Colonic mucosa (tissue), 4 donors: ENCODE results near the gene ZNF354C. TPM values are rescaled to one million over a fixed set of nuclear protein-coding genes. Genes with fewer than 3 reads are reported as not detected.
A peak's percentile ranks its signal among the peaks of the same experiment; 100 is the strongest.

Source experiments
- DNase-seq: peaks from one replicate; pipeline ENCODE4 v3.0.0-alpha.2; 2020
- H3K27ac ChIP-seq: fragments of 200-600 bp; one replicate; pipeline ENCODE4 v1.8.0; 2021
- H3K27me3 ChIP-seq: fragments of 200-600 bp; one replicate; pipeline ENCODE4 v1.8.0; 2021
- H3K36me3 ChIP-seq: fragments of 200-600 bp; one replicate; pipeline ENCODE4 v1.8.0; 2021
- H3K4me1 ChIP-seq: fragments of 200-600 bp; one replicate; pipeline ENCODE4 v1.8.0; 2021; ENCODE audit warnings: mild to moderate bottlenecking
- H3K4me3 ChIP-seq: fragments of 200-600 bp; one replicate; pipeline ENCODE4 v1.8.0; 2021
- H3K9ac ChIP-seq, 2 donors: one replicate each; pipeline ENCODE4 v1.7.0; 2013; ENCODE audit warnings: control low read depth in 2 of 2, low read depth in 2 of 2, low read length in 2 of 2
- H3K9me3 ChIP-seq: fragments of 200-600 bp; one replicate; pipeline ENCODE4 v1.8.0; 2021
- intact Hi-C: fragments of 100-400 bp; cut with DNase I; formaldehyde crosslinking; loops from one replicate; pipeline ENCODE4 v1.14.1; 2022
- total RNA-seq, 2 donors: library from RNA; stranded (reverse); fragmentation: NEBNext Ultra II Directional in 1 of 2; extraction: Animal tissue kit (Norgen Biotek cat#: 25700) in 1 of 2; gene quantifications; one replicate each; pipeline ENCODE4 v1.2.1, GENCODE V29; 2021
- TF ChIP-seq, protein P1 (sequence below): fragments of 200-600 bp; IDR thresholded peaks from one replicate; pipeline ENCODE4 v1.8.0; 2022; ENCODE audit warnings: antibody characterized with exemption, mild to moderate bottlenecking
- donor health status: healthy.
- donor health status: DM: no; HTN: no; CAD: no.
- donor health status: DM: no; HTN: no; CAD: no.

Gene ZNF354C
- 1 to 10 TPM; 1.7 to 1.9 TPM for total RNA-seq

DNA sequence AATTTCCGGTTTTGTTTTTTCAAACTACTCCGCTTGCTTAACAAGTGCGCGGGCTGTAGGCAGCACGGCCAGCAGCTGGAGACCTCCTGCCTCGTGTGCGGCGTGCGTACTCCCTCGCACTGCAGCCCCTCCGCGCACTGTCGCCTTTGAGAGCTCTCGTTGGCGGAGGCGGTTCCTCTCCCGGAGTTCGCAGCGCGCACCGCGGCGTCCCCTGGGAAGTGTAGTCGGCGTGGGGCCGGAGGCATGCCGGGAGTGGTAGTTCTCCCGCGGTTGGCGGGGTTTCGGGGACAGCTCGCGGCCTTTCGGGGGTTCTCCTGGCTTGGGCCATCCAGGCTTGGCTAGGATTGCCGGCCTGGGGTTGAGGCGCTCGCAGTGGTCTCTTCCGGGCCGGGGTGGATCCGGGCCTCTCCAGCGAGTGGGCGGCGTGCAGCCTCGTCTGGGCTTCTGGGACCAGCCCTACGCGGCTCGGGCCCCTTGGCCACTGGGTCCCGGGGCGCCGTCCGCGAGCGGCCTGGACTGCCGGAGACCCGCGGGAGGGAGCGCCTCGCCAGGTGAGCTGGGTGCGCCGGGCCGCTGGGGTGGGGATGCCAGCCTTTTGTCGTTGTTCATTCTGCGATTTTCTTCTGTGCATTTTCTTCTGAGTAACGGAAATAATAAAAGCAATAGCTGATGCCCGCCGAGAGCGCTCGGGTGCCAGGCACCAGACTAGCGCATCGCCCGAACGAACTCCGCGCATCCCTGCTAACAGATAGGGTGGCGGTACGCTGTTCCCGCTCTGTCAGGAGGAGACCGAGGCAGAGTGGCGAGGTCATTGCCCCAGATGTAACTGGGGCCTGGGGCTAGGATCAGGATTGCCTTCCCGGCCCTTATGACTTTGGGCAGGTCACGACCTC lies at the start of gene ZNF354C:
Gene ZNF354C (plus strand): TSS at position 258 of the 893 bp plus-strand sequence. CDS start 1,696 bp downstream, outside the sequence.
- peak within 1 kb of the TSS; percentile 40 to 66 for H3K9ac ChIP-seq
- DNase-seq = peak; percentile 89
- no peaks in the 10 kb centered on the region for H3K4me1 ChIP-seq
- H3K27me3 ChIP-seq = no peaks in the 10 kb centered on the region
- H3K4me3 ChIP-seq = peak within 1 kb of the TSS; percentile 67
- H3K36me3 ChIP-seq = no peaks in the 10 kb centered on the region
- H3K9me3 ChIP-seq = no peaks in the 10 kb centered on the region
- H3K27ac ChIP-seq = peak within 1 kb of the TSS; percentile 7
- TF ChIP-seq, protein P1, sequence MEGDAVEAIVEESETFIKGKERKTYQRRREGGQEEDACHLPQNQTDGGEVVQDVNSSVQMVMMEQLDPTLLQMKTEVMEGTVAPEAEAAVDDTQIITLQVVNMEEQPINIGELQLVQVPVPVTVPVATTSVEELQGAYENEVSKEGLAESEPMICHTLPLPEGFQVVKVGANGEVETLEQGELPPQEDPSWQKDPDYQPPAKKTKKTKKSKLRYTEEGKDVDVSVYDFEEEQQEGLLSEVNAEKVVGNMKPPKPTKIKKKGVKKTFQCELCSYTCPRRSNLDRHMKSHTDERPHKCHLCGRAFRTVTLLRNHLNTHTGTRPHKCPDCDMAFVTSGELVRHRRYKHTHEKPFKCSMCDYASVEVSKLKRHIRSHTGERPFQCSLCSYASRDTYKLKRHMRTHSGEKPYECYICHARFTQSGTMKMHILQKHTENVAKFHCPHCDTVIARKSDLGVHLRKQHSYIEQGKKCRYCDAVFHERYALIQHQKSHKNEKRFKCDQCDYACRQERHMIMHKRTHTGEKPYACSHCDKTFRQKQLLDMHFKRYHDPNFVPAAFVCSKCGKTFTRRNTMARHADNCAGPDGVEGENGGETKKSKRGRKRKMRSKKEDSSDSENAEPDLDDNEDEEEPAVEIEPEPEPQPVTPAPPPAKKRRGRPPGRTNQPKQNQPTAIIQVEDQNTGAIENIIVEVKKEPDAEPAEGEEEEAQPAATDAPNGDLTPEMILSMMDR = no peak
- intact Hi-C loops = loop anchor here (2.0 to 5.0 kb wide), 2 partner anchors 38 to 328 kb away; partner anchors contain the start of genes ZNF354A and ZNF879

DNA sequence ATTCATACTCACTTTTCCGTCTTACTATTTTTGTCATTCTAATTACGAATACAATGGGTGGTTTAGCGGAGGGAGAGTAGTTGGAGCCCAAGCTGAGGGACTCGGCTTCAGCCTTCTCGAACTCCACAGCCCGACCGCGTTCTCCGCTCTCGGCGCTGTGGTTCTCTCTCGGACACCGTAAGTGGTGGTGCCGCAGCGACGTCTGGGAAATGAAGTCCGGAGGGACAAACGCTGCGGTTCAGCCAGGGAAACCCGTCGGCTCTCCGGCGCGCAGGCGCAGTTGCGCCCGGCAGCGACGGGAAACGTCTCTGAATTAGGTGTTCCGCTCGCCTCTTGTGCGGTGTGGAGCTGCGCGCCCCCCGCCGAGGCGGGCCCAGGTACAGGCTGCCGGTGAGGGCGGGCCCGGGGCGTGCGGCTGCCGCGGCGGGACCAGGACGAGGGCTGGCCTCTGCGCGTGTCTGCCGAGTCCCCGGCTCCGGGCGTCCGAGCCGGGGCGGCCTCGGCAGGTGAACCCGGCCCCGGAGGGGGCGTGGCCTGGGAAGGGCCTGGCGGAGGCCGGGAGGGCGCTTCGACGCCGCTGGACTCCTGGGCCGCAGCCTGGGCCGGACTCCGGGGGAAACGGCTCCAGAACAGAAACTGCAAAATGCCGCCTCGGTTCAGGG lies 36.5 kb upstream of the ZNF354C start, which contains the start of gene ZNF879:
Gene ZNF879 (plus strand): TSS at position 277 of the 662 bp plus-strand sequence. CDS start 1,201 bp downstream, outside the sequence.
- intact Hi-C loops = loop anchor here (2.0 kb wide), 1 partner anchor 37 kb away; the partner anchor contains the start of gene ZNF354C
- peak within 1 kb of the TSS; percentile 80 for H3K27ac ChIP-seq
- H3K4me3 ChIP-seq = peak within 1 kb of the TSS; percentile 77
- TF ChIP-seq, protein P1 = no peak
- H3K36me3 ChIP-seq = peaks cover 12% of the 10 kb centered on the region
- DNase-seq = peak; percentile 97
- H3K27me3 ChIP-seq = no peaks in the 10 kb centered on the region
- peak within 1 kb of the TSS; percentile 46 to 61 for H3K9ac ChIP-seq
- H3K4me1 ChIP-seq = no peaks in the 10 kb centered on the region
- no peaks in the 10 kb centered on the region for H3K9me3 ChIP-seq

DNA sequence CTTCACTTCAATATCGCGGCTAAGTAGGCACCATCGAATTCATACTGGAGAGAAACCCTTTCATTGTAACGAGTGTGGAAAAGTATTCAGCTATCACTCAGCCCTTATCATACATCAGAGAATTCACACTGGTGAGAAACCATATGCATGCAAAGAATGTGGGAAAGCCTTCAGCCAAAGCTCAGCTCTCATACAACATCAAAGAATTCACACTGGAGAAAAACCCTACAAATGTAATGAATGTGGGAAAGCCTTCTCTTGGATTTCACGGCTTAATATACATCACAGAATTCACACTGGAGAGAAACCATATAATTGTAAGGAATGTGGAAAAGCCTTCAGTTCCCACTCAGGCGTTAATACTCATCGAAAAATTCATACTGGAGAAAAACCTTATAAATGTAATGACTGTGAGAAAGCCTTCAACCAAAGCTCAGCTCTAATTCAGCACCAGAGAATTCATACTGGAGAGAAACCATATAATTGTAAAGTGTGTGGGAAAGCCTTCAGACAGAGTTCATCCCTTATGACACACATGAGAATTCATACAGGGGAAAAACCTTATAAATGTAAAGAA lies 27.1 kb upstream of the ZNF354C start:
- no peak overlapping the region for H3K9ac ChIP-seq
- H3K9me3 ChIP-seq = peaks cover 20% of the 10 kb centered on the region
- DNase-seq = no peak
- no peaks in the 10 kb centered on the region for H3K27me3 ChIP-seq
- H3K36me3 ChIP-seq = peaks cover 11% of the 10 kb centered on the region
- intact Hi-C loops = no loop called here
- no peak overlapping the region for H3K4me3 ChIP-seq
- TF ChIP-seq, protein P1 = no peak
- H3K4me1 ChIP-seq = no peaks in the 10 kb centered on the region
- no peak overlapping the region for H3K27ac ChIP-seq

DNA sequence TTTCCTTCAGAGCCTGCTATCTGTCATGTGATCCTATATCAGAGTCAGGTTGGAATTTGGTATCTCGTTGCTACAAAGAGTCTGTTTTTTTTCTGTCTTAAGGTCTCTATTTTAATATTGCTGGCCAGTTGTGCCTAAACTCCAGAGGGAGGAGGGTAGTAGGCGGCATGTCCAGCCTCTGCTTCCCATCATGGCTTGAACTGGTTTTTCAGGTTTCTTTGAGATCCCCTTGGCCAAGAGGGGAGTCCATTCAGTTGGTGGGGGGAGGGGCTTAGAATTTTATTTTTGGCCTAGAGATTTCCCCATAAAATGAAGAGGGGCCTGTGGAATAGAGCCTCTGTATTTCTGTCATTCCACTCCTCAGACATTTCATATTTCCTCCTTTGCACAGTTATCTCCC lies 15.4 kb upstream of the ZNF354C start:
- no peaks in the 10 kb centered on the region for H3K9me3 ChIP-seq
- no peaks in the 10 kb centered on the region for H3K27me3 ChIP-seq
- H3K36me3 ChIP-seq = no peaks in the 10 kb centered on the region
- no peak overlapping the region for H3K9ac ChIP-seq
- H3K4me3 ChIP-seq = no peak overlapping the region
- H3K4me1 ChIP-seq = no peaks in the 10 kb centered on the region
- intact Hi-C loops = no loop called here
- no peak for DNase-seq
- no peak overlapping the region for H3K27ac ChIP-seq
- TF ChIP-seq, protein P1 = no peak

DNA sequence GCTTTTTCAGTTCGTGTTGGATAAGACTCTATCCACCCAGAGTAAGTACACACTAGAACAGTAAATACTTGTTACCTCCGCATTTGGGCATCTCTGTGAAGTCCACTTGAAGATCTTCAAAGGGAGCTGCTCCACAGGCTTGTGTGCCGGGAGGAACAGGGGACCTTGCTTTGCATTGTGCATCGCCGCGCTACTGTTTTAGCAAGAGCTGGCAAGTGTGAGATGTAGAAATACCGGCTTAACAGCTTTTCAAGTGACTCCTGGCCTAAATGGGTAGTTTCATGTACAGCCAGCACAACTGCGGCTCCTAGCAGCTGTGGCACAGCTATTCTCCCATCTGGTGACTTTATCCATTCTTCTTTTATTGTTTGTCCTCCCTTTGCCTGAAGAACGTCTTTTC lies 8.4 kb upstream of the ZNF354C start:
- intact Hi-C loops = no loop called here
- no peaks in the 10 kb centered on the region for H3K27me3 ChIP-seq
- TF ChIP-seq, protein P1 = no peak

More for the DNA sequence above, 8.4 kb upstream of the ZNF354C start:
- no peak overlapping the region for H3K9ac ChIP-seq
- no peaks in the 10 kb centered on the region for H3K36me3 ChIP-seq
- no peak overlapping the region for H3K4me3 ChIP-seq
- no peak for DNase-seq
- no peaks in the 10 kb centered on the region for H3K9me3 ChIP-seq
- no peak overlapping the region for H3K27ac ChIP-seq
- H3K4me1 ChIP-seq = no peaks in the 10 kb centered on the region
